GM19023 (cell line): ENCODE measurements around the gene NFASC.

Experiments used
- ATAC-seq: cut with Tn5 transposase; IDR thresholded peaks from one replicate; pipeline ENCODE4 v1.9.1; 2021; ENCODE audit warnings: mild to moderate bottlenecking, moderate library complexity; ENCODE audit not compliant: unreplicated experiment

NFASC gene

GRCh38 chr1:204858363-204858821, 12.3 kb upstream of the NFASC start:
- ATAC-seq, result no peak

GRCh38 chr1:204859861-204860267, 10.8 kb upstream of the NFASC start:
- no peak for ATAC-seq

- no peak for ATAC-seq
Observed at GRCh38 chr1:204863024-204863423, 7.6 kb upstream of the NFASC start.

GRCh38 chr1:204863730-204864129, 6.9 kb upstream of the NFASC start:
- ATAC-seq, result no peak

- no peak for ATAC-seq
Observed at GRCh38 chr1:204866051-204866596, 4.5 kb upstream of the NFASC start.

- no peak for ATAC-seq
Observed at GRCh38 chr1:204867203-204867602, 3.5 kb upstream of the NFASC start.

- no peak for ATAC-seq
Observed at GRCh38 chr1:204867666-204868339, 2.9 kb upstream of the NFASC start.

- no peak for ATAC-seq
Observed at GRCh38 chr1:204868340-204868700, 2.3 kb upstream of the NFASC start.

GRCh38 chr1:204869097-204869496, 1.6 kb upstream of the NFASC start:
- ATAC-seq, result no peak

GRCh38 chr1:204871405-204872037, 859 bp downstream of the NFASC start:
- ATAC-seq, result no peak

- no peak for ATAC-seq
Observed at GRCh38 chr1:204872262-204872881, 1.7 kb downstream of the NFASC start.

- no peak for ATAC-seq
Observed at GRCh38 chr1:204873176-204873575, 2.5 kb downstream of the NFASC start.

GRCh38 chr1:204873714-204874113, 3.1 kb downstream of the NFASC start:
- no peak for ATAC-seq

GRCh38 chr1:204874274-204874673, 3.6 kb downstream of the NFASC start:
- no peak for ATAC-seq

- no peak for ATAC-seq
Observed at GRCh38 chr1:204875255-204875654, 4.6 kb downstream of the NFASC start.

GRCh38 chr1:204878621-204879234, 8.1 kb downstream of the NFASC start:
- ATAC-seq, result no peak

- ATAC-seq, result no peak
Observed at GRCh38 chr1:204879351-204879750, 8.7 kb downstream of the NFASC start.

GRCh38 chr1:204880906-204881305, 10.2 kb downstream of the NFASC start:
- no peak for ATAC-seq

- ATAC-seq, result no peak
Observed at GRCh38 chr1:204882479-204882878, 11.8 kb downstream of the NFASC start.

- ATAC-seq, result no peak
Observed at GRCh38 chr1:204883405-204883804, 12.7 kb downstream of the NFASC start.

- ATAC-seq, result no peak
Observed at GRCh38 chr1:204885288-204885711, 14.6 kb downstream of the NFASC start.
